ENCODE measurements around the gene RNF115. TPM values are rescaled to one million over a fixed set of nuclear protein-coding genes. Genes with fewer than 3 reads are reported as not detected.

RNF115 gene
- total and polyA plus RNA-seq, 2 of the 13 experiments (the other 11 are each of a cell fraction or from before 2014, with no cell fraction given) = 6.0 to 10.1 TPM

GRCh38 chr1:145845514-145846161 is 21.7 kb upstream of the RNF115 start, which contains the start of gene NUDT17 (continued):
- TF ChIP-seq ZNF121 (CRISPR knock-in tag; IDR thresholded peaks at IDR 0.05) (peak; percentile 93), ZBTB7B (CRISPR knock-in tag; IDR thresholded peaks at IDR 0.05) (peak; percentile 53; the same call in 1 of the 2 replicates), ZNF749 (CRISPR knock-in tag; IDR thresholded peaks at IDR 0.05; ENCODE audit: borderline replicate concordance) (no peak), ZNF232 (CRISPR knock-in tag; IDR thresholded peaks at IDR 0.05; ENCODE audit: borderline replicate concordance) (no peak), HDAC1 (CRISPR knock-in tag; IDR thresholded peaks at IDR 0.05) (peak; percentile 54; the same call in 1 of the 2 replicates), KIAA2018 (CRISPR knock-in tag; IDR thresholded peaks at IDR 0.05; ENCODE audit: borderline replicate concordance) (no peak), STAT6 (CRISPR knock-in tag; IDR thresholded peaks at IDR 0.05; ENCODE audit: borderline replicate concordance) (no peak), ZKSCAN8 (CRISPR knock-in tag; IDR thresholded peaks at IDR 0.05; ENCODE audit: borderline replicate concordance) (0 out of 2 replicates have a peak, but pooled peaks have one; percentile 25), THYN1 (CRISPR knock-in tag; IDR thresholded peaks at IDR 0.05; ENCODE audit: borderline replicate concordance, low read depth) (no peak), ZNF430 (CRISPR knock-in tag; IDR thresholded peaks at IDR 0.05) (no peak), KDM4B (CRISPR knock-in tag; IDR thresholded peaks at IDR 0.05) (peak; percentile 58; the same call in 1 of the 2 replicates), AFF4 (CRISPR knock-in tag; IDR thresholded peaks at IDR 0.05) (no peak), ATM (IDR thresholded peaks at IDR 0.05; ENCODE audit: borderline replicate concordance) (no peak), FOXK2 (IDR thresholded peaks at IDR 0.05) (no peak)

Measured in HepG2 (cell line).